NB4 (cell line): ENCODE data around the gene TNFSF9.

Experiments used
- POLR2A ChIP-seq: IDR thresholded peaks from 2 replicates; pipeline ENCODE4 v1.6.1; 2011; ENCODE audit warnings: mild to moderate bottlenecking; ENCODE audit not compliant: insufficient read length; ENCODE audit errors: extremely low read depth
- TF ChIP-seq, protein P1 (sequence below): IDR thresholded peaks from one replicate; pipeline ENCODE4 v1.5.1; 2012; ENCODE audit warnings: low read depth, low read length
- TF ChIP-seq, protein P2 (sequence below): IDR thresholded peaks from 2 replicates; pipeline ENCODE4 v1.6.1; 2011; ENCODE audit warnings: low read depth, low read length

DNA sequence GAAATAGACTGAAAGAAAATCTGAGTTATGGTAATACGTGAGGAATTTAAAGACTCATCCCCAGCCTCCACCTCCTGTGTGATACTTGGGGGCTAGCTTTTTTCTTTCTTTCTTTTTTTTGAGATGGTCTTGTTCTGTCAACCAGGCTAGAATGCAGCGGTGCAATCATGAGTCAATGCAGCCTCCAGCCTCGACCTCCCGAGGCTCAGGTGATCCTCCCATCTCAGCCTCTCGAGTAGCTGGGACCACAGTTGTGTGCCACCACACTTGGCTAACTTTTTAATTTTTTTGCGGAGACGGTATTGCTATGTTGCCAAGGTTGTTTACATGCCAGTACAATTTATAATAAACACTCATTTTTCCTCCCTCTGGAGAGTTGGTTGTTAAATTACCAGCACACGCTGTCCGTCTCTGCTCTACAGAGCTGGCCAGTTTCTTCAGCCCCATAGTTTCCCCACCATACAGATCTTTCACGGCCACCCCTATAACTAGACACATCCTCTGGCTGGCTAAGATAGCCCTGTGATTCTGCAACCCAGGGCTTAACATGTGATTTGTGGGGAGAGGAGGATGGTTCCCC is 4.8 kb downstream of the TNFSF9 start:
- TF ChIP-seq, protein P1, sequence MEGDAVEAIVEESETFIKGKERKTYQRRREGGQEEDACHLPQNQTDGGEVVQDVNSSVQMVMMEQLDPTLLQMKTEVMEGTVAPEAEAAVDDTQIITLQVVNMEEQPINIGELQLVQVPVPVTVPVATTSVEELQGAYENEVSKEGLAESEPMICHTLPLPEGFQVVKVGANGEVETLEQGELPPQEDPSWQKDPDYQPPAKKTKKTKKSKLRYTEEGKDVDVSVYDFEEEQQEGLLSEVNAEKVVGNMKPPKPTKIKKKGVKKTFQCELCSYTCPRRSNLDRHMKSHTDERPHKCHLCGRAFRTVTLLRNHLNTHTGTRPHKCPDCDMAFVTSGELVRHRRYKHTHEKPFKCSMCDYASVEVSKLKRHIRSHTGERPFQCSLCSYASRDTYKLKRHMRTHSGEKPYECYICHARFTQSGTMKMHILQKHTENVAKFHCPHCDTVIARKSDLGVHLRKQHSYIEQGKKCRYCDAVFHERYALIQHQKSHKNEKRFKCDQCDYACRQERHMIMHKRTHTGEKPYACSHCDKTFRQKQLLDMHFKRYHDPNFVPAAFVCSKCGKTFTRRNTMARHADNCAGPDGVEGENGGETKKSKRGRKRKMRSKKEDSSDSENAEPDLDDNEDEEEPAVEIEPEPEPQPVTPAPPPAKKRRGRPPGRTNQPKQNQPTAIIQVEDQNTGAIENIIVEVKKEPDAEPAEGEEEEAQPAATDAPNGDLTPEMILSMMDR = no peak
- TF ChIP-seq POLR2A = no peak
- TF ChIP-seq, protein P2, sequence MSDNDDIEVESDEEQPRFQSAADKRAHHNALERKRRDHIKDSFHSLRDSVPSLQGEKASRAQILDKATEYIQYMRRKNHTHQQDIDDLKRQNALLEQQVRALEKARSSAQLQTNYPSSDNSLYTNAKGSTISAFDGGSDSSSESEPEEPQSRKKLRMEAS = no peak
